ENCODE data around the gene MX2.

- TF ChIP-seq CTCF (IDR thresholded peaks at IDR 0.05): no peak
- TF ChIP-seq POLR2A (IDR thresholded peaks at IDR 0.05): no peak
Measured at GRCh38 chr21:41387824-41388223, 26.0 kb downstream of the MX2 start.

Measured in body of pancreas (tissue), 4 donors.